AG08396 (cell line): ENCODE data around the gene NEU4.

Experiments used
- DNase-seq: peaks from one replicate; pipeline ENCODE4 v3.0.0; 2012; ENCODE audit warnings: low spot score, mixed read lengths

NEU4 gene

DNA sequence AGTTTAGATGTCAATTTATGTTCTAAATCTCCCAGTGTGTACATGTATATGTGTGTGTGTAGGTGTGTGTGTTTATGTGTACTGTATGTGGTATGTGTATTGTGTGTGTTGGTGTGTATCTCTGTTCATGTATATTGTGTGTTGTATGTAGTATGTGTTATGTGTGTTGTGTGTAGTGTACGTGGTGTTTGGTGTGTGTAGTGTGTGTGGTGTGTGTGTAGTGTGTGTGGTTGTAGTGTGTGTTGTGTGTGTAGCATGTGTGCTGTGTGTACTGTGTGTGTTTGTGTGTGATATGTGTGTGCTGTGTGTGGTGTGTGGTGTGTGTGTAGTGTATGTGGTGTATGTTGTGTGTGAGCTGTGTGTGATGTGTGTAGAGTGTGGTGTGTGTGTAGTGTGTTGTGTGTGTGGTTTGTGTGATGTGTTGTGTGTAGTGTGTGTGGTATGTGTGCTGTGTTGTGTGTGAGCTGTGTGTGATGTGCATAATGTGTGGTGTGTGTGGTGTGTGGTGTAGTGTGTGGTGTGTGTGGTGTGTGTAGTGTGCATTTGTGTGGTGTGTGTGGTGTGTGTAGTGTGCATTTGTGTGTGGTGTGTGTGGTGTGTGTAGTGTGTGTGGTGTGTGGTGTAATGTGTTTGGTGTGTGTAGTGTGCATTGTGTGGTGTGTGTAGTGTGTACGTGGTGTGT lies 55.3 kb downstream of the NEU4 start:
- no peak for DNase-seq

DNA sequence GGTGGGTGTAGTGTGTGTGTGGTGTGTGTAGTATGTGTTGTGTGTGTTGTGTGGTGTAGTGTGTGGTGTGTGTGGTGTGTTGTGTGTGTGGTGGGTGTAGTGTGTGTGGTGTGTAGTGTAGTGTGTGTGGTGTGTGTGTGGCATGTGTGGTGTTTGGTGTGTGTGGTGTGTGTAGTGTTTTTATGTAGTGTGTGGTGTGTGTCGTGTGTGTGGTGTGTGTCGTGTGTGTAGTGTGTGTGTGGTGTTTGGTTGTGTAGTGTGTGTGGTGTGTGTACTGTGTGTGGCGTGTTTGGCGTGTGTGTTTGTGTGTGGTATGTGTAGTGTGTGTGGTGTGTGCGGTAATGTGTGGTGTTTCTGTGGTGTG lies 55.8 kb downstream of the NEU4 start:
- DNase-seq, result no peak

DNA sequence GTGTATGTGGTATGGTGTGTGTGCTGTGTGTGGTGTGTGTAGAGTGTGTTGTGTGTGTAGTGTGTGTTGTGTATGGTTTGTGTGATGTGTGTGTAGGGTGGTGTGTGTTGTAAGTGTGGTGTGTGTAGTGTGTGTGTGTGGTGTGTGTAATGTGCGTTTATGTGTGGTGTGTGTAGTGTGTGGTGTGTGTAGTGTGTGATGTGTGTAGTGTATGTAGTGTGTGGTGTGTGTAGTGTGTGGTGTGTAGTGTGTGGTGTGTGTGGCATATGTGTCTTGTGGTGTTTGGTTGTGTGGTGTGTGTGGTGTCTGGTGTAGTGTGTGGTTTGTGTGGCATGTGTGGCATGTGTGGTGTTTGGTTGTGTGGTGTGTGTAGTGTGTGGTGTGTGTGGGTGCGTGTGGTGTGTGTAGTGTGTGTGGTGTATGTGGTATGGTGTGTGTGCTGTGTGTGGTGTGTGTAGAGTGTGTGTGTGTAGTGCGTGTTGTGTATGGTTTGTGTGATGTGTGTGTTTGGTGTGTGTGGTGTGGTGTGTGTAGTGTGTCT lies 56.5 kb downstream of the NEU4 start:
- DNase-seq, result no peak

DNA sequence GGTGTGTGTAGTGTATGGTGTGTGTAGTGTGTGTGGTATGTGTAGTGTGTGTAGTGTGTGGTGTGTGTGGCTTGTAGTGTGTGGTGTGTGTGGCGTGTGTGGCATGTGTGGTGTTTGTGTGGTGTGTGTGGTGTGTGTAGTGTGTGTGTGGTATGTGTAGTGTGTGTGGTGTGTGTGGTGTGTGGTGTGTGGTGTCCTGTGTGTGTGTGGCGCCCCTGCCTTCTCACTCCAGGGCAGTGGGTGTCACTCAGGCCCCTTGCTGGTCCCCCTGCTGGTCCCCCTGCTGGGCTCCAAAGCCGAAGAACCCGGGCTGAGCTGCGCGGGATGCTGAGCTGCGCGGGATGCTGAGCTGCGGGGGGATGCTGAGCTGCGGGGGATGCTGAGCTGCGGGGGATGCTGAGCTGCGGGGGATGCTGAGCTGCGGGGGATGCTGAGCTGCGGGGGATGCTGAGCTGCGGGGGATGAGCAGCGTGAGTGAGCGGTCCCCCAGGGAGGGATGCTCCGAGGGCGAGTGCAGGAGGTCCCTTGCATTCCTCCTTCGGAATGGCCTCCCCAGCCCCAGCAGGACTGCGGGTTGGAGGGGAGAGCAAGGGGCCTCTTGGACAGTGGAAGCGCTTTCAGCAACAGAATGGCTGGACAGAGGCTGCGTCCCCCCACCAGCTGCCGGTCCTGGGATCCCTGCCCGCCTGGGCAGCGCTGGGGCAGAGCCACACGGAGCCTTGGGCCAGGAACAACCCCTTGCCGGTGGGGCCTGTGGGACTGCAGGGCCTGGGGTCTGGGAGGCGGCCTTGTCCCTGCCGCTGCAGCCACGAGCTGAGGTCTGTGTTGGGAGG lies 57.2 kb downstream of the NEU4 start:
- no peak for DNase-seq
